GM23338 (cell line): ENCODE results near the gene FAM98C. TPM values are rescaled to one million over a fixed set of nuclear protein-coding genes. Genes with fewer than 3 reads are reported as not detected.

Experiments
- ATAC-seq: fragments of 200-7000 bp; cut with Tn5 transposase; 3 replicates; pipeline ENCODE4 v1.9.1; 2020
- DNase-seq: peaks from one replicate; pipeline ENCODE4 v3.0.0-alpha.2; 2015; ENCODE audit warnings: low spot score
- H2AFZ ChIP-seq: fragments of 200-600 bp; sonication (generic); 2 replicates; pipeline ENCODE4 v1.8.0; 2016; ENCODE audit warnings: antibody characterized with exemption, mild to moderate bottlenecking, moderate library complexity
- H3F3A ChIP-seq: fragments of 200-600 bp; sonication (generic); replicated peaks from 2 replicates; pipeline ENCODE4 v1.8.0; 2017; ENCODE audit warnings: antibody characterized with exemption, mixed run types, low read depth
- H3K27ac ChIP-seq: fragments of 200-600 bp; sonication (generic); 2 replicates; pipeline ENCODE4 v1.6.1; 2016; ENCODE audit warnings: low read depth
- H3K27me3 ChIP-seq: fragments of 200-600 bp; sonication (generic); 2 replicates; pipeline ENCODE4 v1.8.0; 2016; ENCODE audit warnings: mild to moderate bottlenecking, mixed run types, moderate library complexity; ENCODE audit not compliant: insufficient read depth
- H3K36me3 ChIP-seq: fragments of 200-600 bp; sonication (generic); 2 replicates; pipeline ENCODE4 v1.8.0; 2016; ENCODE audit warnings: mild to moderate bottlenecking; ENCODE audit not compliant: insufficient read depth
- H3K4me1 ChIP-seq: fragments of 200-600 bp; sonication (generic); 2 replicates; pipeline ENCODE4 v1.8.0; 2016; ENCODE audit warnings: mild to moderate bottlenecking, moderate library complexity; ENCODE audit not compliant: insufficient read depth
- H3K4me2 ChIP-seq: fragments of 200-600 bp; sonication (generic); 2 replicates; pipeline ENCODE4 v1.7.1; 2017; ENCODE audit warnings: mixed run types
- H3K4me3 ChIP-seq: fragments of 200-600 bp; sonication (generic); 2 replicates; pipeline ENCODE4 v1.6.1; 2016; ENCODE audit warnings: mixed run types
- H3K79me2 ChIP-seq: fragments of 200-600 bp; sonication (generic); replicated peaks from 2 replicates; pipeline ENCODE4 v1.8.0; 2017; ENCODE audit warnings: mild to moderate bottlenecking; ENCODE audit not compliant: insufficient read depth
- H3K9me2 ChIP-seq: fragments of 200-600 bp; sonication (generic); 2 replicates; pipeline ENCODE4 v1.8.0; 2017; ENCODE audit not compliant: insufficient read depth
- H4K20me1 ChIP-seq: fragments of 200-600 bp; sonication (generic); replicated peaks from 2 replicates; pipeline ENCODE4 v1.8.0; 2017; ENCODE audit warnings: mild to moderate bottlenecking; ENCODE audit not compliant: insufficient read depth
- H3K27ac Mint-ChIP-seq: 2 replicates; pipeline ENCODE4 v1.8.0; 2020; ENCODE audit warnings: inconsistent platforms, mild to moderate bottlenecking, moderate library complexity, mixed read lengths
- H3K27me3 Mint-ChIP-seq: 3 replicates; pipeline ENCODE4 v1.8.0; 2022; ENCODE audit warnings: low read depth, mild to moderate bottlenecking, moderate library complexity, mixed read lengths, inconsistent platforms; ENCODE audit not compliant: insufficient read depth, poor library complexity
- H3K36me3 Mint-ChIP-seq: 3 replicates; pipeline ENCODE4 v1.8.0; 2021; ENCODE audit warnings: low read depth, mild to moderate bottlenecking, inconsistent platforms, moderate library complexity, mixed read lengths
- H3K4me1 Mint-ChIP-seq: 3 replicates; pipeline ENCODE4 v1.8.0; 2020; ENCODE audit warnings: mild to moderate bottlenecking, inconsistent platforms, mixed read lengths
- H3K4me3 Mint-ChIP-seq: 3 replicates; pipeline ENCODE4 v1.8.0; 2021; ENCODE audit warnings: moderate library complexity, mild to moderate bottlenecking, inconsistent platforms, mixed read lengths
- H3K9me3 Mint-ChIP-seq: 3 replicates; pipeline ENCODE4 v1.8.0; 2020; ENCODE audit warnings: moderate library complexity, mild to moderate bottlenecking, inconsistent platforms, mixed read lengths
- CREB1 ChIP-seq: fragments of 250-450 bp; sonication (Bioruptor Pico); IDR thresholded peaks from 2 replicates; pipeline ENCODE4 v1.5.0; 2020; ENCODE audit warnings: low read depth, mild to moderate bottlenecking, moderate library complexity
- EZH2 ChIP-seq: fragments of 200-600 bp; sonication (generic); IDR thresholded peaks from one replicate; pipeline ENCODE4 v1.8.0; 2017; ENCODE audit warnings: antibody characterized with exemption, mild to moderate bottlenecking, low read depth; ENCODE audit not compliant: unreplicated experiment
- JUNB ChIP-seq: IDR thresholded peaks from one replicate; pipeline ENCODE4 v1.6.1; 2016; ENCODE audit warnings: antibody characterized with exemption; ENCODE audit not compliant: unreplicated experiment
- POLR2AphosphoS5 ChIP-seq: IDR thresholded peaks from 2 replicates; pipeline ENCODE4 v1.6.1; 2016; ENCODE audit warnings: antibody characterized with exemption, low read depth
- ZNF331 ChIP-seq: fragments of 250-450 bp; sonication (Bioruptor Pico); IDR thresholded peaks from 2 replicates; pipeline ENCODE4 v1.5.0; 2020; ENCODE audit warnings: low read depth, mild to moderate bottlenecking, moderate library complexity
- polyA plus RNA-seq: library from polyadenylated mRNA; unstranded; fragments of >200 nt; fragmentation: Nextera tagmentation; extraction: Ambion mirVana; gene quantifications from 2 replicates; pipeline ENCODE4 v1.2.1, GENCODE V29; 2016
- total RNA-seq: library from RNA; depleted of rRNA; stranded (reverse); fragments of >200 nt; shearing (Covaris generic); gene quantifications from 2 replicates; pipeline ENCODE4 v1.2.3, GENCODE V29; 2014
- TF ChIP-seq, protein P1 (sequence below): IDR thresholded peaks from 2 replicates; pipeline ENCODE4 v1.6.1; 2016; ENCODE audit warnings: antibody characterized with exemption
- TF ChIP-seq, protein P2 (sequence below), 2 experiments: fragments of 200-600 bp in 1 of 2; sonication (generic) in 1 of 2; conservative IDR thresholded peaks; 2 replicates each; pipeline versions ENCODE4 v1.5.1 to v1.6.1; 2016 to 2017; ENCODE audit warnings: antibody characterized with exemption in 2 of 2, low read depth in 2 of 2, mild to moderate bottlenecking in 2 of 2, moderate library complexity in 1 of 2
- TF ChIP-seq, protein P3 (sequence below): IDR thresholded peaks from one replicate; pipeline ENCODE4 v1.6.1; 2018; ENCODE audit warnings: antibody characterized with exemption; ENCODE audit not compliant: unreplicated experiment

Gene FAM98C
- total and polyA plus RNA-seq, 2 experiments from 2014 or later = 4.3 to 7.6 TPM

DNA sequence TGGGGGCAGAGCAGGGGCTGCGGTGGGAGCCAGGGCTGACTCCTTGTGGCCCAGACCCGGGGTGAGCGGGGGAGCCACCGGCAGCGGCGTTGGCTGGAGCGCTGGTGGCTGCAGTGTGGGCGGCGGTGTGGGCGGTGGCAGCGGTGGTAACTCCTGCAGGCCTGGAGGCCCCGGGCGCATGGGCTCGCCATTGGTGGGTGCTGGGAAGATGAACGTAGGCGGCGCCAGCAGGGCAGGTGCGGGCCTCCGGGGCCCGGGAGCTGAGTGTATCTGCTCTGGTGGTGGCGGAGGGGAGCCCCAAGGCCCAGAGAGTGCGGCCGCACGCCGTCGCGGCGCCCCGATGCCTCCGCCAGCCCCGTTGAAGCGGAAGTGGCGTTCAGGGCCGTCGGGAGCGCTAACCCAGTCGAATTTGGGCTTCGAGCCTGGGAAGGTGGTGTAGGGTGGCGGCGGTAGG lies 17.1 kb upstream of the FAM98C start:
- peak overlapping the region; percentile 96 for H3K4me3 ChIP-seq
- H3K36me3 ChIP-seq = peaks cover 6% of the 10 kb centered on the region
- Mint-ChIP-seq H3K27ac (no peak overlapping the region), H3K4me1 (peaks cover 24% of the 10 kb centered on the region), H3K4me3 (peak overlapping the region; percentile 86; the same call in 2 of the 3 replicates), H3K27me3 (peaks cover 35% of the 10 kb centered on the region), H3K9me3 (no peaks in the 10 kb centered on the region; the same call in 2 of the 3 replicates), H3K36me3 (peaks cover 36% of the 10 kb centered on the region)
- H3K27ac ChIP-seq = no peak overlapping the region
- peaks cover 24% of the 10 kb centered on the region for H3K27me3 ChIP-seq
- TF ChIP-seq POLR2AphosphoS5 (no peak), EZH2 (no peak), ZNF331 (CRISPR knock-in tag) (no peak)
- TF ChIP-seq, protein P1, sequence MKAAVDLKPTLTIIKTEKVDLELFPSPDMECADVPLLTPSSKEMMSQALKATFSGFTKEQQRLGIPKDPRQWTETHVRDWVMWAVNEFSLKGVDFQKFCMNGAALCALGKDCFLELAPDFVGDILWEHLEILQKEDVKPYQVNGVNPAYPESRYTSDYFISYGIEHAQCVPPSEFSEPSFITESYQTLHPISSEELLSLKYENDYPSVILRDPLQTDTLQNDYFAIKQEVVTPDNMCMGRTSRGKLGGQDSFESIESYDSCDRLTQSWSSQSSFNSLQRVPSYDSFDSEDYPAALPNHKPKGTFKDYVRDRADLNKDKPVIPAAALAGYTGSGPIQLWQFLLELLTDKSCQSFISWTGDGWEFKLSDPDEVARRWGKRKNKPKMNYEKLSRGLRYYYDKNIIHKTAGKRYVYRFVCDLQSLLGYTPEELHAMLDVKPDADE = no peak
- TF ChIP-seq, protein P2, sequence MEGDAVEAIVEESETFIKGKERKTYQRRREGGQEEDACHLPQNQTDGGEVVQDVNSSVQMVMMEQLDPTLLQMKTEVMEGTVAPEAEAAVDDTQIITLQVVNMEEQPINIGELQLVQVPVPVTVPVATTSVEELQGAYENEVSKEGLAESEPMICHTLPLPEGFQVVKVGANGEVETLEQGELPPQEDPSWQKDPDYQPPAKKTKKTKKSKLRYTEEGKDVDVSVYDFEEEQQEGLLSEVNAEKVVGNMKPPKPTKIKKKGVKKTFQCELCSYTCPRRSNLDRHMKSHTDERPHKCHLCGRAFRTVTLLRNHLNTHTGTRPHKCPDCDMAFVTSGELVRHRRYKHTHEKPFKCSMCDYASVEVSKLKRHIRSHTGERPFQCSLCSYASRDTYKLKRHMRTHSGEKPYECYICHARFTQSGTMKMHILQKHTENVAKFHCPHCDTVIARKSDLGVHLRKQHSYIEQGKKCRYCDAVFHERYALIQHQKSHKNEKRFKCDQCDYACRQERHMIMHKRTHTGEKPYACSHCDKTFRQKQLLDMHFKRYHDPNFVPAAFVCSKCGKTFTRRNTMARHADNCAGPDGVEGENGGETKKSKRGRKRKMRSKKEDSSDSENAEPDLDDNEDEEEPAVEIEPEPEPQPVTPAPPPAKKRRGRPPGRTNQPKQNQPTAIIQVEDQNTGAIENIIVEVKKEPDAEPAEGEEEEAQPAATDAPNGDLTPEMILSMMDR (conservative IDR thresholded peaks at IDR 0.05; ENCODE audit: low read depth in 2 of 2) = 0 out of 4 replicates have a peak, but pooled peaks of 1 of the 2 experiments have one; percentile 1
- H3K9me2 ChIP-seq = no peaks in the 10 kb centered on the region
- H4K20me1 ChIP-seq = peaks cover 6% of the 10 kb centered on the region
- peak; percentile 83 for DNase-seq
- peaks cover 6% of the 10 kb centered on the region for H3K4me1 ChIP-seq
- H3K79me2 ChIP-seq = peaks cover 2% of the 10 kb centered on the region
- ATAC-seq = peak; percentile 21
- H3K4me2 ChIP-seq = peak overlapping the region; percentile 95
- H3F3A ChIP-seq = peaks cover 15% of the 10 kb centered on the region
- no peak overlapping the region for H2AFZ ChIP-seq

DNA sequence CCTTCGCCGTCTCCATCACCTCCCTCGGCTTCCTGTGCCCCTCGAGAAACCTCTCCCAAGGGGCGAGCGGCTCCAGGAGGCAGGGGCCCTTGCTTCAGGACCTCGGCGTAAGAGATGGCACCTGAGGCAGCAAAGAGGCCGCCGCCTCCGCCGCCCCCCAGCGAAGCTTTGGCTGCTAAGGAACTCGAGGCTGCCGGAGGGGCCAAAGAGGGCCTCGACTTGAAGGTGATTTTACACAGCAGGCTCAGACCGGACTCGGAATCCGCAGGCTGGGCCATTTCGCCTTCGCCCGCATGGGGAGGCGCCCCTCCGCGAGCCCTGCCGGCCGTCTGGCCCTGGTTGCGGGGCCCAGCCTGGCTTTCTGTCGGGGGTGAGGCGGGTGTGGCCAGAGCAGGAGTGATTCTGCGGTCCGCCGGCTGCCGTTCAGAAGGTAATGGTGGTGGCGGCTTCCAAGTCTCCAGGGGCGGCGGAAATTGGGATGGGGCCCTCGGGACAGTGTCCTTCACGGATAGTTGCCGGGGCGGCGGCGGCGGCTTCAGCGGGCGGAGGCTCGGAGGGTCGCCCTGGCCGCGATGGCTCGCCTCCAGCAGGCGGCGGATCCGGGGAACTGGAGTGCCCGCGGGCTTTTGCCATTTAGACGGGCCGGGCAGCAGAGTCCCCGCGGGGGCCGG lies 16.5 kb upstream of the FAM98C start:
- peaks cover 15% of the 10 kb centered on the region for H3F3A ChIP-seq
- Mint-ChIP-seq H3K27ac (no peak overlapping the region), H3K36me3 (peaks cover 36% of the 10 kb centered on the region), H3K27me3 (peaks cover 41% of the 10 kb centered on the region), H3K4me1 (peaks cover 30% of the 10 kb centered on the region), H3K9me3 (no peaks in the 10 kb centered on the region; the same call in 2 of the 3 replicates), H3K4me3 (peak overlapping the region; percentile 86; the same call in 2 of the 3 replicates)
- H3K36me3 ChIP-seq = peaks cover 7% of the 10 kb centered on the region
- peaks cover 24% of the 10 kb centered on the region for H3K27me3 ChIP-seq
- peak overlapping the region; percentile 96 for H3K4me3 ChIP-seq
- peak overlapping the region; percentile 95 for H3K4me2 ChIP-seq
- no peak overlapping the region for H3K27ac ChIP-seq
- ATAC-seq (no peak), DNase-seq (peak; percentile 35)
- peak overlapping the region; percentile 79 for H2AFZ ChIP-seq
- TF ChIP-seq CREB1 (CRISPR knock-in tag) = no peak
- peak; percentile 22 for TF ChIP-seq EZH2
- TF ChIP-seq, protein P3, sequence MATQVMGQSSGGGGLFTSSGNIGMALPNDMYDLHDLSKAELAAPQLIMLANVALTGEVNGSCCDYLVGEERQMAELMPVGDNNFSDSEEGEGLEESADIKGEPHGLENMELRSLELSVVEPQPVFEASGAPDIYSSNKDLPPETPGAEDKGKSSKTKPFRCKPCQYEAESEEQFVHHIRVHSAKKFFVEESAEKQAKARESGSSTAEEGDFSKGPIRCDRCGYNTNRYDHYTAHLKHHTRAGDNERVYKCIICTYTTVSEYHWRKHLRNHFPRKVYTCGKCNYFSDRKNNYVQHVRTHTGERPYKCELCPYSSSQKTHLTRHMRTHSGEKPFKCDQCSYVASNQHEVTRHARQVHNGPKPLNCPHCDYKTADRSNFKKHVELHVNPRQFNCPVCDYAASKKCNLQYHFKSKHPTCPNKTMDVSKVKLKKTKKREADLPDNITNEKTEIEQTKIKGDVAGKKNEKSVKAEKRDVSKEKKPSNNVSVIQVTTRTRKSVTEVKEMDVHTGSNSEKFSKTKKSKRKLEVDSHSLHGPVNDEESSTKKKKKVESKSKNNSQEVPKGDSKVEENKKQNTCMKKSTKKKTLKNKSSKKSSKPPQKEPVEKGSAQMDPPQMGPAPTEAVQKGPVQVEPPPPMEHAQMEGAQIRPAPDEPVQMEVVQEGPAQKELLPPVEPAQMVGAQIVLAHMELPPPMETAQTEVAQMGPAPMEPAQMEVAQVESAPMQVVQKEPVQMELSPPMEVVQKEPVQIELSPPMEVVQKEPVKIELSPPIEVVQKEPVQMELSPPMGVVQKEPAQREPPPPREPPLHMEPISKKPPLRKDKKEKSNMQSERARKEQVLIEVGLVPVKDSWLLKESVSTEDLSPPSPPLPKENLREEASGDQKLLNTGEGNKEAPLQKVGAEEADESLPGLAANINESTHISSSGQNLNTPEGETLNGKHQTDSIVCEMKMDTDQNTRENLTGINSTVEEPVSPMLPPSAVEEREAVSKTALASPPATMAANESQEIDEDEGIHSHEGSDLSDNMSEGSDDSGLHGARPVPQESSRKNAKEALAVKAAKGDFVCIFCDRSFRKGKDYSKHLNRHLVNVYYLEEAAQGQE = no peak
- no peak for TF ChIP-seq JUNB
- peaks cover 8% of the 10 kb centered on the region for H3K79me2 ChIP-seq
- peaks cover 7% of the 10 kb centered on the region for H4K20me1 ChIP-seq
- peaks cover 6% of the 10 kb centered on the region for H3K4me1 ChIP-seq
- H3K9me2 ChIP-seq = no peaks in the 10 kb centered on the region
